Nephron (organoid): ENCODE measurements around the gene TFEC.

Source experiments
- H3K27ac Mint-ChIP-seq, 3 experiments: 2 replicates each; pipeline ENCODE4 v1.8.0; 2020; ENCODE audit warnings: mixed read lengths in 3 of 3, mild to moderate bottlenecking in 2 of 3, moderate library complexity in 1 of 3
- H3K27me3 Mint-ChIP-seq: 2 replicates; pipeline ENCODE4 v1.8.0; 2021; ENCODE audit warnings: low read depth, mild to moderate bottlenecking, moderate library complexity, mixed read lengths
- H3K36me3 Mint-ChIP-seq: 2 replicates; pipeline ENCODE4 v1.8.0; 2020; ENCODE audit warnings: low read depth, mixed read lengths
- H3K4me1 Mint-ChIP-seq: 2 replicates; pipeline ENCODE4 v1.8.0; 2020; ENCODE audit warnings: mixed read lengths
- H3K4me3 Mint-ChIP-seq, 3 experiments: 2 replicates each; pipeline ENCODE4 v1.8.0; 2020; ENCODE audit warnings: mild to moderate bottlenecking in 3 of 3, mixed read lengths in 3 of 3, moderate library complexity in 2 of 3
- H3K9me3 Mint-ChIP-seq: 2 replicates; pipeline ENCODE4 v1.8.0; 2020; ENCODE audit warnings: mixed read lengths
- TF ChIP-seq, protein P1 (sequence below), 3 experiments: fragments of 200-600 bp; sonication (generic); IDR thresholded peaks; one replicate each; pipeline ENCODE4 v1.5.0; 2021; ENCODE audit warnings: antibody characterized with exemption in 3 of 3; ENCODE audit not compliant: unreplicated experiment in 3 of 3

TFEC gene

DNA sequence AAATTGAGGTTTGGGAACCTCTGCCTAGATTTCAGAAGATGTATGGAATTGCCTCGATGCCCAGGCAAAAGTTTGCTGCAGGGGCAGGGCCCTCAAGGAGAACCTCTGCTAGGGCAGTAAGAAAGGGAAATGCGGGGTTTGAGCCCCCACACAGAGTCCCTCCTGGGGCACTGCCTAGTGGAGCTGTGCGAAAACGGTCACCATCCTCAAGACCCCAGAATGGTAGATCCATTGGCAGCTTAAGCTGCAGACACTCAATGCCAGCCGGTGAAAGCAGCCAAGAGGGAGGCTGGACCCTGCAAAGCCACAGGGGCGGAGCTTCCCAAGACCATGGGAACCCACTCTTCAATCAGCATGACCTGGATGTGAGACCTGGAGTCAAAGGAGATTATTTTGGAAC, 15.0 kb upstream of the TFEC start:
- TF ChIP-seq, protein P1, sequence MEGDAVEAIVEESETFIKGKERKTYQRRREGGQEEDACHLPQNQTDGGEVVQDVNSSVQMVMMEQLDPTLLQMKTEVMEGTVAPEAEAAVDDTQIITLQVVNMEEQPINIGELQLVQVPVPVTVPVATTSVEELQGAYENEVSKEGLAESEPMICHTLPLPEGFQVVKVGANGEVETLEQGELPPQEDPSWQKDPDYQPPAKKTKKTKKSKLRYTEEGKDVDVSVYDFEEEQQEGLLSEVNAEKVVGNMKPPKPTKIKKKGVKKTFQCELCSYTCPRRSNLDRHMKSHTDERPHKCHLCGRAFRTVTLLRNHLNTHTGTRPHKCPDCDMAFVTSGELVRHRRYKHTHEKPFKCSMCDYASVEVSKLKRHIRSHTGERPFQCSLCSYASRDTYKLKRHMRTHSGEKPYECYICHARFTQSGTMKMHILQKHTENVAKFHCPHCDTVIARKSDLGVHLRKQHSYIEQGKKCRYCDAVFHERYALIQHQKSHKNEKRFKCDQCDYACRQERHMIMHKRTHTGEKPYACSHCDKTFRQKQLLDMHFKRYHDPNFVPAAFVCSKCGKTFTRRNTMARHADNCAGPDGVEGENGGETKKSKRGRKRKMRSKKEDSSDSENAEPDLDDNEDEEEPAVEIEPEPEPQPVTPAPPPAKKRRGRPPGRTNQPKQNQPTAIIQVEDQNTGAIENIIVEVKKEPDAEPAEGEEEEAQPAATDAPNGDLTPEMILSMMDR (IDR thresholded peaks at IDR 0.05; ENCODE audit: unreplicated experiment in 3 of 3), result no peak
- Mint-ChIP-seq H3K9me3 (peaks cover 12% of the 10 kb centered on the region), H3K4me3 (no peak overlapping the region), H3K36me3 (no peaks in the 10 kb centered on the region), H3K27me3 (no peaks in the 10 kb centered on the region), H3K27ac (no peak overlapping the region), H3K4me1 (no peaks in the 10 kb centered on the region)

DNA sequence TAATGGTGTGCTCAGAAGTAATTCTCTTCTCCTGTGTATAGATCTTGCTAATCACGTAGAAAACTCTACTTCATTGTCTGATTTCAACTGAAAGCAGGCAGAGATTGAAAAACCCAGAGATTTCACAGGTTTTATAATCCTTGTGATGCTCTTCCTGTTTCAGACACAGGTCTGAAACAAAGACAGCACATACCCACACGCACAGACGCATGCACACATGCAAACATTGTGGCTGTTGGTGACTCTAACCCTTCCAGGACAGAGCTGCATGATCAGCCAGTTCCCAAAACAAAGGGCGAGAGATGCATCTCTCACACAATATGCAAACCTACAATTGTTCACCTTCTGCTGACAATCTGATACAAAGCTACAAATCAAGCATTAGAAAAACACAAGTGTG, 11.1 kb upstream of the TFEC start:
- Mint-ChIP-seq H3K9me3 (peaks cover 3% of the 10 kb centered on the region), H3K36me3 (no peaks in the 10 kb centered on the region), H3K27ac (no peak overlapping the region), H3K4me3 (no peak overlapping the region), H3K4me1 (no peaks in the 10 kb centered on the region), H3K27me3 (no peaks in the 10 kb centered on the region)
- TF ChIP-seq, protein P1 (IDR thresholded peaks at IDR 0.05; ENCODE audit: unreplicated experiment in 3 of 3), result no peak

DNA sequence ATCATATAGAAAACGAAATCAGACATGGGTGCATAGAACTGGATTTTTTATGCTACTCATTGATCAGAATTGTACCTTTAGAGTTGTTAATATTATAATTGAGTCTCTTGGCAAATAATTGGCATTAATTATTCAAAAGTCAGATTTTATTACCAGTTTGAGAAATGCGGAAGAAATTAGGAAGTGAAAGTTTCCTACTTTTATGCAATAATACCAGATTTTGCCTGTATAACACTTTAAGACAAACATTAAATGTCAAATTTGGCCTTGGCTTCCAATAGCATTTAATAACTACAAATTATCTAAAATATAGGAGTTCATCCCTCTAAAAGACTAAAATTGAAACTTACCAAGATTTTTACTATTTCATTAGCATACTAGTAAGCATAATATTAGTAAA, 6.8 kb upstream of the TFEC start:
- no peaks in the 10 kb centered on the region for H3K36me3 Mint-ChIP-seq
- H3K4me1 Mint-ChIP-seq, result no peaks in the 10 kb centered on the region
- no peaks in the 10 kb centered on the region for H3K9me3 Mint-ChIP-seq
- H3K27ac Mint-ChIP-seq, result no peak overlapping the region
- no peaks in the 10 kb centered on the region for H3K27me3 Mint-ChIP-seq
- TF ChIP-seq, protein P1 (IDR thresholded peaks at IDR 0.05; ENCODE audit: unreplicated experiment in 3 of 3), result no peak
- H3K4me3 Mint-ChIP-seq, result no peak overlapping the region

DNA sequence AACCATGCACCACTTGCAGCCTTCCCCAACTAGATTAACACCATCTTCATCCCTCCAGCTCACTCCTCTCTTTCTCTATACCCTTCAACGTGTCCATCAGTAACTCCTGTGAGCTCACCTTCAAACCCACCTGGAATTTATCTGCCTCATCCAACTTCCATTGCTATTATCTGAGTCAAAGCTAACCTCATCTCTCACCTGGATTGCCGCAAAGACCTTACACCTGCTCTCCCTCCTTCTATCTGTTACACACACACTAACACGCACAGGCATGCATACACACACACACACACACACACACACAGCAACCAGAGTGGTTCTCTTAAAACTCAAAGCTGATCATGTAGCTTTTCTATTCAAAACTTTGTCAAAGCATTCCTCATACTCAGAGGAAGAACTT, 3.8 kb upstream of the TFEC start:
- no peaks in the 10 kb centered on the region for H3K36me3 Mint-ChIP-seq
- H3K27me3 Mint-ChIP-seq, result no peaks in the 10 kb centered on the region
- H3K4me3 Mint-ChIP-seq, result no peak overlapping the region
- no peaks in the 10 kb centered on the region for H3K4me1 Mint-ChIP-seq
- H3K9me3 Mint-ChIP-seq, result no peaks in the 10 kb centered on the region
- TF ChIP-seq, protein P1 (IDR thresholded peaks at IDR 0.05; ENCODE audit: unreplicated experiment in 3 of 3), result no peak
- H3K27ac Mint-ChIP-seq, result no peak overlapping the region

DNA sequence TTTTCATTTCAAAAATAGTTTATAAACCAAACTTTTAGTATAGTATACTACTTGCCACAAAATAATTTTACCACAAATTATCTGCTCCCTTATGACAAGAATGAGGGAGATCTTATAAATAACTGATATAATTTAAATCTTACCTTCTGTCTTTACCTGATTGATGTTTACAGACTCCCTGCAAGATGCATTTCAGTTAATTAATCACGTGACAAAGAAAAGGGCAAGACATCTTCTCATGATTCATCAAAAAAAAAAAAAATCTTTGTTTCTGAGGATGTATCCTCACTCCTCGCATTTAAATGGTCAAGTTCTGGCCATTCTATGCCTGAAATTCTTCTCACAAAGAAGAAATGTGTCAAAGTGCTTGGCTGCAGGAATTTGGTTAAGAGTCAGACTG, 2.3 kb upstream of the TFEC start:
- no peak overlapping the region for H3K4me3 Mint-ChIP-seq

DNA sequence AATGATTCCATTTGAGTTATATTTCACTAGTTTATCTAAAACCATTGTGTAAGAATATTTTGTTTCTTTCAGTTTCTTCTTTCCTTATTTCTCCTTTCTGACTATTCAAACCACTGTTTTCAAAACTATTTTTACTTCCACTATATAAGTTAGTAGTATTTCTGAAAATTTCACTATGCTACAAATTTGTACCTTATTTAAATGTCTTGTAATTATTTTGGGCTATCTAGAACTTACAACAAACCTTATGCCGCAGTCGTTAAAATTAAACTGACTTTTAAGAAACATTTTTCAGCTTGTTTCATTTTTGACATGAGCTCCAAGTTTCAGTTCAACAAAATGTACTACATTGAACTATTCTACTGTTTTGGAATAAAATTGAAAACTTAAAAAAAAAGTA, 1.8 kb downstream of the TFEC start:
- Mint-ChIP-seq H3K27ac (no peak overlapping the region), H3K9me3 (no peaks in the 10 kb centered on the region), H3K4me1 (no peaks in the 10 kb centered on the region), H3K4me3 (no peak overlapping the region), H3K27me3 (no peaks in the 10 kb centered on the region), H3K36me3 (no peaks in the 10 kb centered on the region)
- TF ChIP-seq, protein P1 (IDR thresholded peaks at IDR 0.05; ENCODE audit: unreplicated experiment in 3 of 3), result no peak

More for the DNA sequence above, 2.3 kb upstream of the TFEC start:
- Mint-ChIP-seq H3K4me1 (no peaks in the 10 kb centered on the region), H3K9me3 (no peaks in the 10 kb centered on the region), H3K27me3 (no peaks in the 10 kb centered on the region), H3K36me3 (no peaks in the 10 kb centered on the region), H3K27ac (no peak overlapping the region)
- TF ChIP-seq, protein P1 (IDR thresholded peaks at IDR 0.05; ENCODE audit: unreplicated experiment in 3 of 3), result no peak
